Activated CD4-positive, alpha-beta T cell treated with anti-CD3 and anti-CD28 coated beads, Interleukin-2, amount 10 ng/mL, durations not matched to agents 7 days and 5 days (primary cell): Measurements from ENCODE around the gene TOR1AIP1. TPM values are rescaled to one million over a fixed set of nuclear protein-coding genes. Genes with fewer than 3 reads are reported as not detected.
"Not testable (repeated sequence)": the region's sequence is repeated elsewhere in the genome, so short reads cannot be mapped to it uniquely, and the experiment has no call there.

Source experiments
- CTCF ChIA-PET: fragments of 350-600 bp; sonication (Branson Sonifier 250); formaldehyde crosslinking; loops from one replicate; lab custom pipeline; 2021; ENCODE audit warnings: antibody characterized with exemption; lab: Charles Lee
- POLR2A ChIA-PET: fragments of 350-600 bp; sonication (Branson Sonifier 250); formaldehyde crosslinking; loops from one replicate; lab custom pipeline; 2021; ENCODE audit warnings: antibody characterized with exemption; lab: Charles Lee
- DNase-seq: peaks from one replicate; pipeline ENCODE4 v3.0.0-alpha.2; 2020
- H3K27ac Mint-ChIP-seq: one replicate; pipeline ENCODE4 v1.8.0; 2021; ENCODE audit warnings: mild to moderate bottlenecking, moderate library complexity, mixed read lengths
- H3K27me3 Mint-ChIP-seq: one replicate; pipeline ENCODE4 v1.8.0; 2021; ENCODE audit warnings: mixed read lengths
- H3K36me3 Mint-ChIP-seq: one replicate; pipeline ENCODE4 v1.8.0; 2021; ENCODE audit warnings: low read depth, mixed read lengths
- H3K4me1 Mint-ChIP-seq: one replicate; pipeline ENCODE4 v1.8.0; 2021; ENCODE audit warnings: mixed read lengths
- H3K4me3 Mint-ChIP-seq: one replicate; pipeline ENCODE4 v1.8.0; 2021; ENCODE audit warnings: mild to moderate bottlenecking, moderate library complexity, mixed read lengths
- H3K9me3 Mint-ChIP-seq: one replicate; pipeline ENCODE4 v1.8.0; 2021; ENCODE audit warnings: mixed read lengths
- total RNA-seq, 2 experiments: library from RNA; stranded (reverse); gene quantifications; one replicate each; pipeline ENCODE4 v1.2.3, GENCODE V29; 2021

TOR1AIP1 gene
- total RNA-seq: 10 to 100 TPM; 70.2 to 91.1 TPM

DNA sequence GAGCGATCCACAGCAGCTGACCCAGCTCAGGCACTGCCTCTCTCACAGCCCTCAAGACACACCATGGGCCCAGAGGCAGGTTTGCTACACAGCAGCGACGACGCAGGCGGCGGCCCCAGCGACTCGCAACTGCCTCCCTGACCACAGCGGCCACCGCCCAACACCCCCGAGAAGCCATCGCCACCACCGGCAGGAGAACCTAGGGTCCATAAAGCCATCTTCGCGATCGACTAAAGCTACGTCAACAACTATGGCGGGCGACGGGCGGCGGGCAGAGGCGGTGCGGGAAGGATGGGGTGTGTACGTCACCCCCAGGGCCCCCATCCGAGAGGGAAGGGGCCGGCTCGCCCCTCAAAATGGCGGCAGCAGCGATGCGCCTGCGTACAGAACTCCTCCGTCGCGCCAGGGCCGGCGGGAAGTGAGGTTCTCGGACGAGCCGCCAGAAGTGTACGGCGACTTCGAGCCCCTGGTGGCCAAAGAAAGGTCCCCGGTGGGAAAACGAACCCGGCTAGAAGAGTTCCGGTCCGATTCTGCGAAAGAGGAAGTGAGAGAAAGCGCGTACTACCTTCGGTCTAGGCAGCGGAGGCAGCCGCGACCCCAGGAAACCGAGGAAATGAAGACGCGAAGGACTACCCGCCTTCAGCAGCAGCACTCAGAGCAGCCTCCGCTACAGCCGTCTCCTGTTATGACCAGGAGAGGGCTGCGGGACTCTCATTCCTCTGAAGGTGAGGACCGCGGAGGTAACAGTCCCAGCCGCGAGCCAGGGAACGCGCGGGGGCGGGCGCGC is at the start of gene TOR1AIP1:
Gene TOR1AIP1, plus strand, starts transcription at position 33 of the 787 bp plus-strand sequence. Its CDS starts 218 bp downstream, at position 251.
- peaks cover 59% of the 10 kb centered on the region for H3K4me1 Mint-ChIP-seq
- peak within 1 kb of the TSS; percentile 99 for H3K27ac Mint-ChIP-seq
- ChIA-PET POLR2A (interaction anchor here (0.7 kb wide), 1 partner anchor 72 kb away, joined by 3 read pairs; the partner anchor contains the start of gene CEP350), CTCF (interaction anchor here (0.7 to 2.3 kb wide), 9 partner anchors 9 to 429 kb away, joined by 3 to 6 read pairs (median 3); no protein-coding TSS in a partner anchor)
- H3K4me3 Mint-ChIP-seq: peak within 1 kb of the TSS; percentile 87
- peaks cover 23% of the 10 kb centered on the region for H3K36me3 Mint-ChIP-seq
- no peaks in the 10 kb centered on the region for H3K27me3 Mint-ChIP-seq
- H3K9me3 Mint-ChIP-seq: no peaks in the 10 kb centered on the region
- DNase-seq: peak; percentile 97

DNA sequence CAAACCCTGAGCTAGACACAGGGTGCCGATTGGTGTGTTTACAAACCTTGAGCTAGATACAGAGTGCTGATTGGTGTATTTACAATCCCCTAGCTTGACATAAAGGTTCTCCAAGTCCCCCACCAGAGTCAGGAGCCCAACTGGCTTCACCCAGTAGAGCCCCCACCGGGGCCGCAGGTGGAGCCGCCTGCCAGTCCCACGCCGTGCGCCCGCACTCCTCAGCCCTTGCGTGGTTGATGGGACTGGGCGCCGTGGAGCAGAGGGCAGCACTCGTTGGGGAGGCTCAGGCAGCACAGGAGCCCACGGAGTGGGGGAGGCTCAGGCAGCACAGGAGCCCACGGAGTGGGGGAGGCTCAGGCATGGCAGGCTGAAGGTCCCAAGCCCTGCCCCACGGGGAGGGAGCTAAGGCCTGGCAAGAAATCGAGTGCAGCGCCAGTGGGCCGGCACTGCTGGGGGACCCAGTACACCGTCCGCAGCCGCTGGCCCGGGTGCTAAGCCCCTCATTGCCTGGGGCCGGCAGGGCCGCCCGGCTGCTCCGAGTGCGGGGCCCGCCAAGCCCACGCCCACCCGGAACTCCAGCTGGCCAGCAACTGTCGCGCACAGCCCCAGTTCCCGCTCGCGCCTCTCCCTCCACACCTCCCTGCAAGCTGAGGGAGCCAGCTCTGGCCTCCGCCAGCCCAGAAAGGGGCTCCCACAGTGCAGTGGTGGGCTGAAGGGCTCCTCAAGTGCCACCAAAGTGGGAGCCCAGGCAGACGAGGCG is 45.2 kb upstream of the TOR1AIP1 start:
- CTCF ChIA-PET: interaction anchor here (0.6 to 1.3 kb wide), 2 partner anchors 14 to 182 kb away, joined by 3 read pairs; no protein-coding TSS in a partner anchor
- POLR2A ChIA-PET, H3K36me3 Mint-ChIP-seq: not testable (repeated sequence)

GRCh38 chr1:179840107-179840506 is 42.0 kb upstream of the TOR1AIP1 start:
- no peaks in the 10 kb centered on the region for H3K27me3 Mint-ChIP-seq

More for the DNA sequence above, 45.2 kb upstream of the TOR1AIP1 start:
- not testable (repeated sequence) for H3K9me3 Mint-ChIP-seq, H3K27ac Mint-ChIP-seq, H3K4me3 Mint-ChIP-seq, DNase-seq, H3K27me3 Mint-ChIP-seq
- H3K4me1 Mint-ChIP-seq: peaks cover 14% of the 10 kb centered on the region

DNA sequence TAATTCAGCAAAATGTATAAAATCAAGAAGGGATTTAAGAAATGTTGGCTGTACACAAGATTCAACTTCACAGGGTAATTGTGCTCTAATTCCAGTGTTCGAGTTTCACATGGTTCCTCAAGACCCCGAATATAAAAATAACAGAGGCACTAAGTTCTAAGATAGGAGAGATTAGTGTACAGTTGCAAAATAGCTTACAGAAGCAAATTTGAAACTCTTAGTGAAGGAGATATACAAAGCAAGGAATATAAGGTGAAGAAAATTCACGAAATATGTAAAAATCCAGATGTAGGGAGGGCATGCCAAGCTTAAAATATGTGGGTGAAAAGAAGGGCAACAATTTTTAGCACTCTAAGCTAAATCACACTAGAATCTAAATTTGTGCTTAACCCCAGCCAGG is 33.9 kb upstream of the TOR1AIP1 start:
- no peaks in the 10 kb centered on the region for H3K27me3 Mint-ChIP-seq
- H3K4me3 Mint-ChIP-seq: no peak overlapping the region
- ChIA-PET POLR2A (no interaction called here), CTCF (interaction anchor here (1.2 kb wide), 1 partner anchor 33 kb away, joined by 5 read pairs; no protein-coding TSS in a partner anchor)
- no peak overlapping the region for H3K27ac Mint-ChIP-seq
- H3K4me1 Mint-ChIP-seq: peaks cover 3% of the 10 kb centered on the region
- H3K9me3 Mint-ChIP-seq: no peaks in the 10 kb centered on the region
- DNase-seq: no peak
- H3K36me3 Mint-ChIP-seq: peaks cover 51% of the 10 kb centered on the region

More at GRCh38 chr1:179840107-179840506, 42.0 kb upstream of the TOR1AIP1 start:
- CTCF ChIA-PET: interaction anchor here (1.0 to 1.2 kb wide), 2 partner anchors 25 to 30 kb away, joined by 3 to 4 read pairs; no protein-coding TSS in a partner anchor
- no peak overlapping the region for H3K4me3 Mint-ChIP-seq
- H3K36me3 Mint-ChIP-seq: peaks cover 11% of the 10 kb centered on the region
- no peak overlapping the region for H3K27ac Mint-ChIP-seq
- no peak for DNase-seq
- no peaks in the 10 kb centered on the region for H3K9me3 Mint-ChIP-seq
- no peaks in the 10 kb centered on the region for H3K4me1 Mint-ChIP-seq
- POLR2A ChIA-PET: no interaction called here

GRCh38 chr1:179853102-179853501 is 29.0 kb upstream of the TOR1AIP1 start:
- no peaks in the 10 kb centered on the region for H3K27me3 Mint-ChIP-seq
- no peak overlapping the region for H3K4me3 Mint-ChIP-seq
- peaks cover 49% of the 10 kb centered on the region for H3K36me3 Mint-ChIP-seq
- DNase-seq: no peak
- H3K4me1 Mint-ChIP-seq: peaks cover 4% of the 10 kb centered on the region
- H3K27ac Mint-ChIP-seq: no peak overlapping the region
- CTCF ChIA-PET: interaction anchor here (0.6 to 0.8 kb wide), 2 partner anchors 12 to 14 kb away, joined by 3 to 6 read pairs; no protein-coding TSS in a partner anchor
- H3K9me3 Mint-ChIP-seq: no peaks in the 10 kb centered on the region
- POLR2A ChIA-PET: no interaction called here

GRCh38 chr1:179855831-179856230 is 26.3 kb upstream of the TOR1AIP1 start:
- DNase-seq, H3K27ac Mint-ChIP-seq, H3K4me1 Mint-ChIP-seq, H3K27me3 Mint-ChIP-seq, POLR2A ChIA-PET, H3K9me3 Mint-ChIP-seq, H3K4me3 Mint-ChIP-seq: not testable (repeated sequence)
- peaks cover 40% of the 10 kb centered on the region for H3K36me3 Mint-ChIP-seq
- CTCF ChIA-PET: interaction anchor here (0.6 kb wide), 1 partner anchor 158 kb away, joined by 3 read pairs; no protein-coding TSS in a partner anchor

DNA sequence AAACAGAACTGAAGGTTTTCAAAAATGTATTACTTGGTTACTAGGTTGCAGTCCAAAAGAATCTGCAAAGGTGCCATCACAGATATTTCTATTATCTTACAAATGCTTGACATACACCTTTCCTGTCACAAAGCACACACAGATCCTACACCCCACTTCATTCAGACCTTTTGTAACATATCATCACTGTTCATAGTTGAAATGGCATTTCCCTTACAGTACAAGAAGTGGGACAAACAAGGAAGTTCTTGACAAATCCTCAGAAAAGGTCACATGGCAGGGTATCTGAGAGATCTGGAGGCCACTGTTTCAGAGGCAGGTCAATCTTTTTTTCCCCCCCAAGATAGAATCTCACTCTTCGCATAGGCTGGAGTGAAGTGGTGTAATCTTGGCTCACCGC is 25.8 kb upstream of the TOR1AIP1 start:
- Mint-ChIP-seq H3K4me1 (peaks cover 6% of the 10 kb centered on the region), H3K27me3 (no peaks in the 10 kb centered on the region), H3K27ac (no peak overlapping the region), H3K36me3 (peaks cover 39% of the 10 kb centered on the region), H3K4me3 (no peak overlapping the region), H3K9me3 (no peaks in the 10 kb centered on the region)
- ChIA-PET CTCF (interaction anchor here (0.6 kb wide), 1 partner anchor 157 kb away, joined by 3 read pairs; no protein-coding TSS in a partner anchor), POLR2A (no interaction called here)
- no peak for DNase-seq

DNA sequence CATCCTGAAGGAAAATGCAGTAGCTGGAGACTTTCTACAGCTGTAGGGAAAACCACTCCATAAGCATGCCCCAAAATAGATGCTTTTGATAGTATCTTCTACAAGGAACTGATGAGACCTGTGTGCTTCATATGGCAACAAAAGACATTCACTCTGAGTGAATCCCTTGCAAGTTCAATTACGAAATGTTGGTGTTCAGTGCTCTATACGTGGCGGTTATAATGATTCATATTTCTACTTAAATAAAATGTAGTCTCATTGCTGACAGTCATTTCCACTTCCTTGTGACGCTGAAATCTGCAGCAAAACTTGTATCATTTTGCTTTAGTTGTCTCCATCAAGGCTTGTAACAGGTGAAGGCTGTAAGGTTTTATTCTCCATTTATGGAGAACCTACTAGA is 25.1 kb upstream of the TOR1AIP1 start:
- peaks cover 6% of the 10 kb centered on the region for H3K4me1 Mint-ChIP-seq
- POLR2A ChIA-PET: no interaction called here
- H3K36me3 Mint-ChIP-seq: peaks cover 33% of the 10 kb centered on the region

DNA sequence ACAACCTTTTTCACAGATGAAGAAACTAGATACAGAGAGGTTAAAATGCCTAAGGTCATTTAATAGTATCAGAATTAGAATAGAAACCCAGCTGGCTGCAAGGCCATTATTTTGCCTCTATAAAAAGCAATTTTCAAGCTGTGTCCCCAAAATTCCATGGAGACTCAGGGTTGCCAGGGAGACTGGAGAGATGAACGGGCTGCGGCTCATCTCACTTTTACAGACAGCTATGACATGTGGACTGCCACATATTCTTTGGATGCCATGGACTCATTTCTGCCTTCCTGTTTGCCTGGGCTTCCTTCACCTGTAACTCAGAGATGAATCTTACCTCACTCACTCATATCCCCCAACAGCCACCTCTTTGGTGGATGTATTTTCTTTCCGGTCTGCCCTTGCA is 21.4 kb upstream of the TOR1AIP1 start:
- no peaks in the 10 kb centered on the region for H3K27me3 Mint-ChIP-seq
- ChIA-PET POLR2A (no interaction called here), CTCF (interaction anchor here (2.1 kb wide), 1 partner anchor 9 kb away, joined by 6 read pairs; no protein-coding TSS in a partner anchor)
- H3K36me3 Mint-ChIP-seq: peaks cover 39% of the 10 kb centered on the region
- no peak overlapping the region for H3K27ac Mint-ChIP-seq
- H3K4me1 Mint-ChIP-seq: peaks cover 2% of the 10 kb centered on the region
- H3K9me3 Mint-ChIP-seq: no peaks in the 10 kb centered on the region
- no peak for DNase-seq
- no peak overlapping the region for H3K4me3 Mint-ChIP-seq

More for the DNA sequence above, 25.1 kb upstream of the TOR1AIP1 start:
- Mint-ChIP-seq H3K27ac (no peak overlapping the region), H3K4me3 (no peak overlapping the region), H3K27me3 (no peaks in the 10 kb centered on the region), H3K9me3 (no peaks in the 10 kb centered on the region)
- CTCF ChIA-PET: no interaction called here
- DNase-seq: no peak

DNA sequence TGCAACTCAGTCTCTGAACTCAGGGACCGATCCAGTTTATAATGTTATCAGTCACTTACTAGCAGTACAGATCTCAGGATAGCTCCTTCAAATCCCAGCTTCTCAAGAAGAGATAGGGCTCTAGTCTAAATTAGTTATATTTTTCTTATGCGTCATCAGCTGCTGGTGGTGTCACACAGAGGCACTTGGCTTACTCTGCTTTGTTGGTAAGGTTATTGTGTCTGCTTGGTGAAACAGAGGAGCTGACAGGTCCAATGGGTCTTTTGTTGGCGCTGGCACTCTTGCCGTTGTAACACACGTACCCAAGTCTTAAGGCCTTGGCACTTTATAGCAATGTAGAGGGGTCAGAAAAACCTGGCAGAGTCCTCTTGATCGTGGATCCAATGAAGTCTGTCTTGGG is 16.7 kb upstream of the TOR1AIP1 start:
- H3K27ac Mint-ChIP-seq: no peak overlapping the region
- H3K9me3 Mint-ChIP-seq: no peaks in the 10 kb centered on the region
- peaks cover 6% of the 10 kb centered on the region for H3K4me1 Mint-ChIP-seq
- no peak for DNase-seq
- ChIA-PET CTCF (interaction anchor here (0.6 to 1.1 kb wide), 2 partner anchors 17 to 46 kb away, joined by 4 read pairs; partner anchors contain the start of gene TOR1AIP1), POLR2A (no interaction called here)
- no peaks in the 10 kb centered on the region for H3K27me3 Mint-ChIP-seq
- H3K36me3 Mint-ChIP-seq: peaks cover 31% of the 10 kb centered on the region
- H3K4me3 Mint-ChIP-seq: no peak overlapping the region

DNA sequence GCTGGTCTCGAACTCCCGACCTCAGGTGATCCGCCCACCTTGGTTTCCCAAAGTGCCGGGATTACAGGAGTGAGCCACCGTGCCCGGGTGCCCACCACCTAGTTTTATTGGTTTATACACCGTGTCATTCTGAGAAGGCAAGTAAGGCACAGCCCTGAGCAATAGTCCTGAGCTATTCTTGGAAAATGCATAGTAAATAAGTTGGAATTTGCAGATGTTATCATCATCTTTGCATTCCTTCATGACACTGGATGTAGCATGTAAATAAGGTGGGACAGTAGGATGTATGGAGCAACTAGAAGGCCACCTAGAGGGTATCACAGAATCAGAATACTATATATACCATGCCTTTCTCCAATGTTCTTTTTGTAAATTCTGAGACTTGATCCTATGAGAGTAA is 15.5 kb upstream of the TOR1AIP1 start:
- POLR2A ChIA-PET: interaction anchor here (0.6 kb wide), 1 partner anchor 37 kb away, joined by 6 read pairs; no protein-coding TSS in a partner anchor
- no peak overlapping the region for H3K4me3 Mint-ChIP-seq

More for the DNA sequence above, 15.5 kb upstream of the TOR1AIP1 start:
- Mint-ChIP-seq H3K4me1 (peaks cover 4% of the 10 kb centered on the region), H3K27me3 (no peaks in the 10 kb centered on the region), H3K36me3 (peaks cover 29% of the 10 kb centered on the region), H3K27ac (no peak overlapping the region), H3K9me3 (no peaks in the 10 kb centered on the region)
- no peak for DNase-seq
- CTCF ChIA-PET: interaction anchor here (1.5 to 2.0 kb wide), 2 partner anchors 181 to 312 kb away, joined by 3 to 6 read pairs; no protein-coding TSS in a partner anchor
